HCT116 (cell line): Measurements from ENCODE around the gene UBE2L3.

Experiments
- ATF3 ChIP-seq: IDR thresholded peaks from 2 replicates; pipeline ENCODE4 v1.6.1; 2012
- CBX3 ChIP-seq: IDR thresholded peaks from 2 replicates; pipeline ENCODE4 v1.6.1; 2012; ENCODE audit warnings: low read depth
- CEBPB ChIP-seq: IDR thresholded peaks from 2 replicates; pipeline ENCODE4 v1.6.1; 2012; ENCODE audit warnings: low read depth
- CTCF ChIP-seq, 3 experiments: fragments of 200-600 bp in 1 of 3; sonication (generic) in 1 of 3; IDR thresholded peaks in 2 of 3; conservative IDR thresholded peaks in 1 of 3; 2 replicates each; pipeline ENCODE4 v1.5.1; 2012 to 2017; ENCODE audit warnings: low read depth in 2 of 3, low read length in 2 of 3, antibody characterized with exemption in 1 of 3, borderline replicate concordance in 1 of 3, control low read depth in 1 of 3, mild to moderate bottlenecking in 1 of 3, mixed read lengths in 1 of 3, mixed run types in 1 of 3, moderate library complexity in 1 of 3; ENCODE audit not compliant: insufficient read depth in 1 of 3
- ELF1 ChIP-seq: IDR thresholded peaks from 2 replicates; pipeline ENCODE4 v1.6.1; 2012; ENCODE audit warnings: low read depth, borderline replicate concordance
- EZH2 ChIP-seq: fragments of 200-600 bp; sonication (generic); IDR thresholded peaks from 2 replicates; pipeline ENCODE4 v1.6.1; 2017; ENCODE audit warnings: antibody characterized with exemption, mixed run types
- POLR2AphosphoS5 ChIP-seq: IDR thresholded peaks from 2 replicates; pipeline ENCODE4 v1.6.1; 2011; ENCODE audit warnings: mild to moderate bottlenecking, low read depth, low read length, moderate library complexity
- RAD21 ChIP-seq: IDR thresholded peaks from 2 replicates; pipeline ENCODE4 v1.6.1; 2012; ENCODE audit warnings: low read depth, mild to moderate bottlenecking

DNA sequence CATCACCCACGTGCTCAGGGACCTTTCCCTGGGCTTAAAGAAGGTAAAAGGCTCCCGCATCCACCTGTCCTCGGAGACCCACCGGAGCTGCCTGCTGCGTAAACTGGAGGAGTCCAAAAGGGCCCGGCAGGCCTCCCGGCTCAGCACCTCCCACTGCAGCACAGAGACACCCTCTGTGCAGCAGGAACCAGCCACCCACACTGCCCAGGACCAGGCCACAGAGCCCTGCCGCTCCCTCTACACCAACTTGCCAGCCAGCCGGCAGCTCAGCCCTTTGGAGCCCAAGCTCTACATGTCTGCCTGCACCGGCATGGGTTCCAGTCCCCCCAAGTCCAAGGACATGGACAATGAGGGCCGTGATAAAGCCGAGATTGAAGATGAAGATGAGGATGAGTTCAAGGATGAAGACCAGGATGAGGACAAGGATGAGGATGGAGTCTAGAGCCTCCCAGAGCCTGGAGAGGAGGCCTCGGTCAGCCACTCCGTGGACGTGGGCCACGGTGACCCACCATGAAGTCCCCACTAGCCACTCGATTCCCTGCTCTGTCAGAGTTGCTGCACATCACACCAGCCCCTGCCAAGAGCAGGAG, 69.2 kb downstream of the UBE2L3 start:
- TF ChIP-seq EZH2: no peak
- no peak for TF ChIP-seq ATF3
- TF ChIP-seq POLR2AphosphoS5: no peak
- TF ChIP-seq CEBPB: no peak
- no peak for TF ChIP-seq ELF1
- TF ChIP-seq CTCF (IDR thresholded peaks at IDR 0.05 in 2 of 3, conservative IDR thresholded peaks at IDR 0.05 in 1 of 3; ENCODE audit: borderline replicate concordance in 1 of 3, insufficient read depth in 1 of 3, low read depth in 2 of 3, low read length in 2 of 3): no peak
- no peak for TF ChIP-seq RAD21
- no peak for TF ChIP-seq CBX3
